NCI-H524 (cell line): Measurements from ENCODE around the gene HDAC3.
A peak's percentile ranks its signal among the peaks of the same experiment; 100 is the strongest.
"Not testable (repeated sequence)": the region's sequence is repeated elsewhere in the genome, so short reads cannot be mapped to it uniquely, and the experiment has no call there.

Experiments
- DNase-seq, 2 experiments: peaks; one replicate each; lab custom pipeline; 2025; lab: John Stamatoyannopoulos, UW

The HDAC3 gene

DNA sequence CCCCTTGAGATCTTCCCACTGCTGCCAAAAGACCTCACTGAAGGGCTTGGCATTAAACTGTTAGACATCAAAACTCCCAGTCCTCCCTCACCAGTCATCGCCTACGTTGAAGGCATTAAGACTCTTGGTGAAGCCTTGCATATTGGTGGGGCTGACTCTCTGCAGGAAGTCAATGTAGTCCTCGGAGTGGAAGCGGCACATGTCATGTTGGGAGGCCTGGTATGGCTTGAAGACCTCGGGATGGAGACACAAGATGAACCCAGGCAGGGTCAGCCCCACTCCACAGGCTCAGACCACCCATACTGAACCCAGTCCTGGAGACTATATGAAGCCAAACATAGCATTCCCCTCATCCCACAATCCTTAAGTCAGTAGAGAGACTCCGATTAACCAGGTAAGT, 1.9 kb downstream of the HDAC3 start:
- DNase-seq = no peak

DNA sequence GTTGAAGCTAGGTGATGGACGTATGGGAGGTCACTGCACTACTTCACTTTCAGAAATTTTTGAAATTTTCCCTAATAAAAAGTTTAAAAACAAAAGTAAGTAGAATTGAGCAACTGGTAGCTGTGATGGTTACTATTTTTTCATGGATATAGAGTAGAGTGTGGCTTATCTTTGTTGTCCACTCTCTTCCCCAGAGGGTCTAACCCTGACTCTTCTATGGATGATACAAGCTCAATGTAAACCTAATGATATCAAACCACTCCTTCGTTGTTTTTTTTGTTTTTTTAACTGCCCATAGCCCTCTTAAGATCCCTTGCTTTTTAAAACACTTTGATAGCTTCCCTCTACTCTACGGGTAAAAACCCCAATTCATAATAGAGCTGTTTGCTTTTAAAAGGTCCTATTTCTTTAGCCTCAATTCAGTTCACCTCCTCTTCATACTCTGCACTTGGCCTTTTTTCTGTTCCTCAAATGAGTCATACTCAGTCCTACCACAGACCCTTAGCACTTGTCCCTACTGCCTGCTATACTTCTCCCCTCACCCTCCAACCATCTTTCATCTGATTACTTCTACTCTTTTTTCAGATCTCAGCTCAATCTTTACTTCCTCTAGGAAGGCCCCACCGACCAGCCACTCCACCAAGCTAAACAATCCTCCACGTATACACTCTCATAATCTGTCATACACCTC, 2.6 kb downstream of the HDAC3 start:
- DNase-seq = no peak

DNA sequence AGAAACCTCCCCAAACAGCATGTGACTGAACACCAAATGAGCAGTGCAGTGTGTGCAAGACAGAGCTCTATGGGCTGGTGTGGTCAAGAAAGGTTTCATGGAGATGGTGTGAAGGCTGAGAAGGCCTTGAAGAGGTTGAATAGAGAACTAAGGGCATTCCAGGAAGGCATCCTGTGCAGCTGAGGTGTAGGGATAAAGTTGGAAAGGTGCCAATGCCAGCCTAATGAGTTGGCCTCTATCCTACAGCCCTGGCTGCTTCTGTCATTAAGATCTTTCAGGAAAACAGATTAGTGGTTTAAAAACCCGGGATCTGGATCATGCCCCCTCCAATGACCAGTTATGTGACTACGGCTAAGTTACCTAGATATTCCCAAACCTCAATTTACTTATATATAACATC, 4.0 kb downstream of the HDAC3 start:
- DNase-seq = no peak

DNA sequence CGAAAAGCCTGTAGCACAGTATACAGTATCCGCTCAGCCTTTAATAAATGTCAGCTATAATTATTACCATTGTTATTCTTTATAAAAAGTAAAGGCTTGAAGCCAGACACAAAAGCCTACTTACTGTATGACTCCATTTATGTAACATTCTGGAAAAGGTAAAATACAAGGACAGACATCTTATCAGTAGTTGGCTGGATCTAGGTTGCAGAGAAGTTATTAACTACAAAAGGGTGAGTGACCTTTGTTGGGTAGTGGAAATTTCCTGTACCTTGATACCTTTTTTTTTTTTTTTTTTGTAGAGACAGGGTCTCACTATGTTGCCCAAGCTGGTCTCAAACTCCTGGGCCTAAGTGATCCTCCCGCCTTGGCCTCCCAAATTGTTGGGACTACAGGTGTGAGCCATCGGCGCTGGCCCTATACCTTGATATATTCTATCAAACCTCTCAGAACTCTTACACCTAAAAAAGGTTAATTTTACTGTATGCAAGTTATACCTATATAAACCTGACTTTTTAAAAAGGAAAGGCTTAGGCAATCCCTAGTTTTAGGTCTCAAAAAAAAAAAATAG, 6.0 kb downstream of the HDAC3 start:
- no peak for DNase-seq

DNA sequence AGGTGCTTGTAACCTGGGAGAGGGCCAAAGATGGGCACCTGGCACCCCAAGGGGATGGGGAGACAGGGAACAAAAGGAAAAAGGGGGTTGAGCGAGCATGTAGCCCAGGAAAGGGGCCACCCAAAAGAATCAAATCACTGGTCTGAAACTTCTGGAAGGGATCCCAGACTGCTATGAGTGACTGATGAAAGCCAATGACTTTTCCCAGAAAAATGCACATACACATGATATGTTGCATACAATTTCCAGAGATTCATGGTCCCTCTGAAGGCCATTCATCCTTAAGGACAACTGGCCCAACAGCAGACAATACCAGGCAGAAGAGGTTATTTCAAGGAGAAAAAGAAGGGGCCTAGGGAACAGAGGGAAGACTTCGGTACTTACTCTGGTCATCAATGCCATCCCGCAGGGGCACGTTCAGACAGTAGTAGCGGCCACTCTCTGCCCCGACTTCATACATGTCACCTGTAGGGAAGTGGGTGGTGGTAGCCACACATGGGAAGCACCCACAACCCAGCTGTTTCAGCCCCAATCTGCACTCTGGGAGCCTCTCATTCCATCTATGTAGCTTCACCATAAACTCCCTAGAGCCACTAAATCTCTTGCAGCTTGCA, 8.4 kb downstream of the HDAC3 start:
- DNase-seq = no peak

DNA sequence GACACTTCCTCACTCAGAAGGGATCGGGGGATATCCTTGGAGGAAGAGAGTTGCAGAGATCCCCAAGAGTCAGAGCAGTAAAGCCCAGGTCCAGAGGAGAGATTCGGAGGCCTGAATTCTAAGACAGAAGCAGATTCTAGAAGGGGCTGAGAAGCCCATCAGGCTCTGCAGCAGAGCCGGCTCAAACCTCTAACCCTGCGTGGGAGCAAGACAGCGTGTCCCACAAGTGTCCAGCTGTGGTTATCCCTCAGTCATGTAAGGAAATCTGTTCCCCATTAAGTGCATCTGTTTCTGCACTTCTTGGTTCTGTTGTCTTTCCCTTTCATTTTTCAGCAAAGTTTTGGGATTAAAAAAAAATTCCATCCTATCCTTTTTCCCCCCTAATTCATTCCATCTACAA, 13.0 kb downstream of the HDAC3 start:
- no peak for DNase-seq

DNA sequence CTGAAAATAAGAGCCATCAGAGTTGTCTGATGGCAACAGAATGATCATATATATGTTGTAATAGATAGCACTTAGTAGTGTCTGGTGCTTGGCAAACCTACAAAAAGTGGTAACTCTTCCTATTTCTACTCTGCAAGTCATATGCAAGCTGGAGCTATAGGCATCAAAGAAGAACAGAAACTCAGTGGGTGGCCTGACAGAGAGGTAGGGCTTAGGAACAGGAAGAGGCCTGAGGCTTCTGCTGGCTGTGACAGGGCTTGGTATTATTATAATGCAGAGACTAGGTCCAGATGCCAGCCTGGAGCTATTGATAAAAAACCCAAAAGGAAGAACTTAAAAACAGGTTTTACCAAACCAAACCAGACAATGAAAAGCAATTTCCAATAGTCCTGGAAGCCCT, 13.5 kb downstream of the HDAC3 start:
- no peak for DNase-seq

DNA sequence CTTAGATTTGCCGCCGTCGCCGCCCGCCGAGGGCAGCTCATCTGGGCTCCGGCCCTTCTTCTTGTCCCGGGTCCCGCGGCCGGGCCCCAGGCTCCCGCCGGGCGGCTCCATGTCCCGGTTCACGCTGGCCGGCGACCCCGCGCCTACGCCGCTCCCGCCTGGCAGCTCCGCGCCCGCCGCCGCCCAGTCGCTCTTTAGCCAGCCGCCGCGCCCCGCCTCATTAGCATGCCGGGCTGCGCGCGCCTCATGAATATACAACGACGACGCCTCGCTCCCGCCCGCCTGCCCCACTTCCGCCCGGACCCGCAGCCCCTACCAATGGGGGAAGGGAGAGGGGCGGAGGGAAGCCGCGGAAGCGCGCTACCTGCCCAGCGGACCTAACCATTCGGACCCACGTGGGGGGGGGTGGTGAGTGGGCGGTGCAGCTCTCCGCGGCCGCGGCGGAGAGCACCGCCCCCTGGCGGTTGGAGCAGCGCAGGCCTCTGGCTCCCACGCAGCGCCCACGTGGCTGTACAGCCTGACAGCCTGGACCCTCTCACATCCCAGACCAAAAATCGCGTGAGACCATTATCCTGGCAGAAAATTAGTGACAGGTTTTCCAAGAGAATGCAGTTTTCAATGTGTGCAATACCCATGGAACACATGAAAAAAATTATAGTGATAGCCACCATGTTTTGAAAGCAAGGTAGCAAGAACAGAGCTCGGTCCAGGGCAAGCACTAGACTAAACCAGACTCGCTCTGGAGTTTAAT, 17.7 kb downstream of the HDAC3 start, which contains the start of gene DIAPH1:
TSS of gene DIAPH1 (minus strand) at position 197 of the 751 bp plus-strand sequence. CDS start at position 111, 86 bp downstream.
- DNase-seq = peak; percentile 93 to 95

DNA sequence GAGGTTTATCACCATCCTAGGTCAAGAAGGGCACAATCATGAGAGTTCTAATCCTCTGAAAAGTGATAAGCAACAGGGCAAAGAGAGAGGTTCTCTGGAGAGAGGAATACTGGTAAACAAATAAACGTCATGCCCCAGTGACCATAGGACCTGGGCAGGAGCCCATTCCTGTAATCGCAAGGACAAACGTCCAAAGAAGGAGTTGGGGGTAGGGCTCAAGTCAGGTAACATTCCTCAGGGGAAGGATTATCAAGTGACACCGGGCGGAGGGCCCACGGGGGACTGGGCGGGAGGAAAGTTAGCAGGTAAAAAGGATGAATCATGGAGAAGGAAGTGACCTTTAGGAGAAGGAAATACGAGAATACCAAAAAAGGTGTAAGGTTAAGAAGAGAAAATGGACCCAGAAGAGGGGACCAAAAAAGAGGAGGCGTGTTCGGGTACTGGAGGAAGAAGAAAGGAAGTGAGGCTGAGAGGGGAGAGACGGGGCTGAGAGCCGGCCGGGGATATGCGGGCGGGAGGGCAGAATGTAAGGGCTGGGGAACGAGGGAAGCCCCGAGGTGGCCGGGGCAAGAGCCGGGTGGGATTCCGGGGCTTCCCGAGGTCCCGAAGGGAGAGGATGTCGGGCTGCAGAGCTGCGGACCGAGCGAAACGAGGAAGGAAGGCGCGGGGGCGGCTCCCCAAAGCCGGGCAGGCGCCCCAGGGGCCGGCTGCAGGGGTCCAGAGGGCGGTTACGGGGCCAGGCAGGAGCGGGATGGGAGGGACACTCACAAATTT, 18.4 kb downstream of the HDAC3 start:
- peak in 1 of 2 experiments; percentile 50 for DNase-seq

DNA sequence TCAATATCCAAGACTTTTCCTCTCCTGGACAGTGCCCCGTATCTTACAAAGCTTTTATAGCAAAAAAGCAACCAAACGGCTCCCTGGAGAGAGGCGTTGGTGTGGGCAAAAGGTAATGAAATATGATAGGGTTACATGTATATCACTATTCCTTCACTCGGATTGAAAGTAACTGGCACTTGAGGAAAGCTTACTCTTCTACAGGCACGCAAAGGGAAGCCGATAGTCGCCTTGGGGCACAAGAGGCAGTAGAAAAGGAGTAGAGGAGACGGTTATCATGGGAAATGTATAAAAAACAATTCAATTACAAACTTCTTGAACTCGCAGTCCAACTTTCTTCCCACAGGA, 19.0 kb downstream of the HDAC3 start:
- DNase-seq = no peak

DNA sequence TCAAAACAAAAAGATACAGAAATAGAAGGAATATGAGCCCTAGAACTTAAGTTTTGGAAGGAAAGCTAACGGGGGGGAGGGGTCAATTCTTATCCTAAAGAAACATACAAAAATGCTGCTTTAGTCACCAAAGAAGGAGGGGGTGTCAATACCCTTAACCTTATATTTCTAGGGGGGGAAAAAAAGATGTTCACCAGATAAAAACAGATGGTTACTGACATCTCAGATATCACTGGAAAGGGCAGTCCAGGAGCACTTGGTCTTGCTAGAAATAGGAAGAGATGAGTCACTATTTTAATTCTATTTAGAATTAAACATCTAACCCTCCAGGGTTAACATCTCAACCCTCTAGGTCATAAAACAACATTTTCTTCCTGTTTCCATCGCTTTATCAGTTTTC, 19.5 kb downstream of the HDAC3 start:
- DNase-seq = no peak

DNA sequence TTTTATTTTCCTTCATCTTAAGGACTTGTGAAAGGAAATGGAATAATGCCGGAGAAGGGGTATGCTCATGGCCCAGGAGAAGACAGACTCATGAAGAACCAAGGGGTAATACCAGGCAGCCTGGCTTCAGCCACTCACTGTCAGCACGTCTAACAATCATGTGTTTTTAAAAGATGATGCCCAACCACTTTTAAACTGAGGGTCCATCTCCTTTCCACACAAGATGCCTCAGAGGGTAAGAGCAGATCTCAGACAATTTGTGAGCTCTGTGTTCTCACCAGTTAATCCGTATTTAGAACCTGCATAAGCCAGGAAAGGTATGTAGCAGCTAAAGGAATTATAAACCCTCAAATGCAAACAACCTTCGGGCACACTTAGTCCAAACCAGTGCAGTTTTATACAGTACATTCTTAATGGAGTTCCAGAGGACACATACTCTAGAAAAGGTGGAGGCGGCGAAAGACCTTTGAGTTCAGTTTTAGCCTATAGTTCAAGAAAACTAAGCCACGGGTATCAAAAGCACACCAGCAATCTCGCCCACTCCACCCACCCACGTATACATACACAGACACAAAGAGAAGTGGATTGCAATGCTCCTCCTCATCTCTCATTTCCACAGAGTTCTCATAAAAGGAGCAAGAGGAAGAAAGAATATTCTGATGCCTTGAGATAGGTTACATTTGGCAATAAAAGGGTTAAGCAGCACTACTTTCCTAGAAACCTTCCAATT, 20.5 kb downstream of the HDAC3 start:
- DNase-seq = no peak

DNA sequence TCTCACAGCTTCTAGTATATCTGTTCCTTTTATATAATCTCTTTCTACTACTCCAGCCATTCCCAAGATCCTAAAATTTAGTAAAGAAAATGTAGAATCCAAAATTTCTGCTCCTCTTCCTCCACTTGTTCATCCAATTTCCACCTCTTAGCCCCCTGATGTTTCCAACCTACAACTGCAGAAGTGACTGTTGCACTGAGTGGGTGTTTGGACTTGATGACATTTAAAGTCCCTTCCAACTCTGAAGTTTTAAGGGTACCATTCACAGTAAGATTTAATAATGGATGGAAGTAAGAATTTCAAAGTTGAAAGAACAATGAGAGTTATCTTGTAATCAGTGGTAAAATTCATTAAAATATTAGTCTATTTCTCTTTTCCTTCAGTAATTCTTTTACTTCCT, 23.3 kb downstream of the HDAC3 start:
- no peak for DNase-seq

DNA sequence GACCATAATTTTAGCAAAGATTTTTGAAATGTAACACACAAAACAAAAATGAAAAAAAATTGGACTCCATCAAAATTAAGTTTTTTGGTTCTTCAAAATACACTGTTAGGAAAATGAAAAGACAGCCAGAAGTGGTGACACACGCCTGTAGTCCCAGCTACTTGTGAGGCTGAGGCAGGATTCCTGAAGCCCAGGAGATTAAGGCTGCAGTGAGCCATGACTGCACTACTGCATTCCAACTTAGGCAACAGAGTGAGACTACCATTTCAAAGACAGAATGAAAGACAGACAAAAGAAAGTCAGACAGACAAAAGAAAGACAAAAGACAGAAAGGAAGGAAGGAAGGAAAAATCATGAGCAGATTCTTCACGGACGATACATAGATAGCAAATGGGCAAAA, 25.4 kb downstream of the HDAC3 start:
- no peak for DNase-seq

DNA sequence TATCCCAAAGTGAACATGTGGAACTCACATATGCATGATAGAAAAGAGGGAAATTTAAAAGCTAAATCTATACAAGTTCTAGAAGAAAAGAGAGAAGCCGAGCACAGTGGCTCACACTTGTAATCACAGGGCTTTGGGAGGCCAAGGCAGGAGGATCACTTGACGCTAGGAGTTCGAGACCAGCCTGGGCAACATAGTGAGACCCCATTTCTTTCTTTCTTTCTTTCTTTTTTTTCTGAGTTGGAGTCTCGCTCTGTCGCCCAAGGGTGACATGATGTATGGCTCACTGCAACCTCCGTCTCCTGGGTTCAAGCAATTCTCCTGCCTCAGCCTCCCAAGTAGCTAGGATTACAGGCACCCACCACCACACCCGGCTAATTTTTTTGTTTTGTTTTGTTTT, 26.7 kb downstream of the HDAC3 start:
- DNase-seq = not testable (repeated sequence)

DNA sequence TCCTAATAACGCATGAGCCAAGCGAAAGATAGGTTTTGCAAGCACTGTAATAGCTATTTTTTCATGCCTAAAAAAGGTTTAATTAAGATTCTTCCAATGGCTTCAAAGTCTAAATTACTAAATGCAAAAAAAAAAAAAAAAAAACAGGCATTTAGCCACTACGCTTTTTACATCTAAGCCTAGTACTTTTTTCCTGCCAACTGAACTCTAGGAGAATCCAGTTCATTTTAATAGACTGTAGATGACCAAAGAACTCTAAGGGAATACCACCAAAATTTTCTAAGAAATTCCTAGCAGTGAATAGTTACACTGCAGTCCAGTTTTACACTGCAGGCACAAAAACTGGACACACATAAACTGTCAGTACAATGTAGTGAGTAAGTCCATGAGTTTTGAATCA, 27.6 kb downstream of the HDAC3 start:
- DNase-seq = no peak

DNA sequence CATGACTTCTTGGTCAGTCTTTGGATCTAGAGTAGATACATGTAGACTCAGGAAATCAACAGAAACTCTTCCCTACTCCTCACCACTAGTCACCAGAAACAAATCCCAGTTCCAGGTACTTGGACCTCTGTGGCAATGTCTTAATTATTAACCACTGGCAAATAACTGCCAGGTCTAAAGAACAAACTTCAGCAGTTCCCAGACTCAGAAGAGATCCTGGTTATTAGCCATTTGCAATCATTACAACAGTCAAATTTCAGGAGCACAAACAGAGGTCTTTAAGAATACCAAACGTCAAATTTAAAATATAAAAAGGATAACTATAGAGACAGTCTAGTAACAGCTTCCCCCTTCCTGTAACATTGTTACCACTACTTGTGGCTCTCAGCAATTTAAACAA, 28.1 kb downstream of the HDAC3 start:
- DNase-seq = no peak

DNA sequence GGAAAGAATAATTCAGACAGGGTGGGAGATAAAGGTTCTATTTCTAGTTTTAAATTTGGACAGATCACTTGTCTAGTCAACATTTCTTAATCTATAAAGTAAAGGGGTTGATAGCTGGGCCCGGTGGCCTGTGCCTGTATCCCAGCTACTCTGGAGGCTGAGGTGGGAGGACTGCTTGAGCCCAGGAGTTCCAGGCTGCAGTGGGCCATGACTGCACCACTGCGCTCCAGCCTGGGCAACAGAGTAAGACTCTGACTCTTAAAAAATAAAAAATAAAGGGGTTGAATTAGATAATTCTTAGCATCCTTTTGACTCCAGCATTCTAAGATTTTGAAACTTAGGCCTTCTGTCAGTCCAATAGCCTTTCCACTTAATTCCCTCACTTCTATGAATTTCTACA, 28.6 kb downstream of the HDAC3 start:
- DNase-seq = no peak

DNA sequence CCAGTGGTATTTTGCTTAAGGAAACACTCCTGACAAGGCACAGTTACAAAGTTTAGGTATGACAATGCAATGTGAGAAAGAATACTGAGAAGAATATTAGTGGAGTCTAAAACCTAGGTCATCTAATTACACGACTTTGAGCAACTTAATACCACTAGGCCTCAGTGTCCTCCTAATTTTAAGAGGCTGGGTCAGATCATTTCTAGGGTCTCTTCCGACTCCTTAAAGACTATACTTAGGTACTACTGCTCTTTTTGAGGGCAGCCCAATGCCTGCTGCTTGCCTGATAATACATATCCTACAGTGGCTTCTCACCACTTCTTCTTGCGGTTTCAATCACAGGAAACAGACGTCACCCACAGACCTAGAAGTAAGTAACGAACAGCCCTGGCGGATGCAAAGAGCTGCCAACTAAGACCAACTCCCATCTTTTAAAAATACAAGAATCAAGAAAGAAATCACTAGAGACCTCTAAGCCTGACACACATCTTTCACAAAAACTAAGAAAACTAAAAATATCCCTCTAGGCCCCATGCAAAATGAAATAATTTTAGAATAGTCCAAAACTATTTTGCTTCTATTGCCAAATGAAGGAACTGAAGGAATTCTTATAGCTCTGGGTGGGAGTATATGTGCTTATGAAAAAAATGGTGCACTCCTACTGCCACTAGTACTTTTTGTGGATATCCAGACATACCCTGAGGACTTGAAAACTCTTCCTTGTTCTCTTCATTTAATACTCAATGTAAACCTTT, 30.9 kb downstream of the HDAC3 start:
- no peak for DNase-seq

DNA sequence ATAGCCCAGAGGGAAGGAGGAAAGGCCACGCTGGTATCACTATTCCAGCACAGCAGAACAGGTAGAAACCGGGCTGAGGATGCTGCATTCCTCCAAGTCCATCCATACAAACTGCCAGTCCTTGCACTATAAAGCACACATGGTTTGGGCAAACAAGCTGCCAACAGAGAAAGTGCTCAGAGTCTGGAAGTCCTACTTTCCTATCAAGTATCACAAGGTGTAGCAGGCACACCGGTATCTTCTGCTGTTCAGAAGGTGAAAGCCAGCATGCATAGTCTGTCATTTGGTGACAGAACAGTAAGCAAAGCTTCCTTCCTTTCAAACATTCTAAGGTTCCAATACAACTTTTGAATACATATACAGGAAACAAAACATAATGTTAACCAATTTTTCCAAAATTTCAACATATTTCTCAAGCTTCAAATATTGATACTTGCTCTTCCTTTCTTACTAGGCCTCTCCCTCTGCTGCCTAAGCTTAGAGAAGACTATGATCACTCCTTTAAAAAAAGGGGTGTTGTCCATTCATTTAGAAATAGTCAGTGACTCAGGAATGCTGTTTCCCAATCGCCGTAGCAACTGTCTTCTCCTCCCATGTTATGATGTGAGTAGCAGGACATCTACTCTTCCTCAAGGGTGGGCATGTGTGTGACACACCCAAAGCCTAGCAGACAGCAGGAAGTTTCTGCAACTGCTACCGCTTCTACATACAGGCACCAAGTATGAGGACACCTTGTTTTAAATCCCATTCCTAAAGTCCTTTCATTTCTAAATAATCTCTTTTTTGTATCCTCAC, 32.5 kb downstream of the HDAC3 start:
- no peak for DNase-seq
